Heart left ventricle (tissue), 16 donors: ENCODE data around the gene DTNA. TPM values are rescaled to one million over a fixed set of nuclear protein-coding genes. Genes with fewer than 3 reads are reported as not detected.
"Not testable (repeated sequence)": the region's sequence is repeated elsewhere in the genome, so short reads cannot be mapped to it uniquely, and the experiment has no call there.

Experiments used
- ATAC-seq, 4 donors: fragments of 200-7000 bp; cut with Tn5 transposase; one replicate each; pipeline ENCODE4 v1.9.1; 2020 to 2022; ENCODE audit warnings: moderate library complexity in 4 of 4, mild to moderate bottlenecking in 3 of 4, moderate number of reproducible peaks in 1 of 4
- DNase-seq, 5 donors: peaks; one replicate each; pipeline ENCODE4 v3.0.0-alpha.2; 2020
- H3K27ac ChIP-seq, 12 donors: fragments of 200-600 bp; sonication (generic) in 4 of 12; one replicate each; pipeline versions ENCODE4 v1.5.0 to v1.8.0; 2016 to 2022; ENCODE audit warnings: mild to moderate bottlenecking in 2 of 12
- H3K27me3 ChIP-seq, 9 donors: fragments of 200-600 bp; sonication (generic) in 2 of 9; one replicate each; pipeline versions ENCODE4 v1.5.1 to v1.8.0; 2016 to 2022; ENCODE audit warnings: mild to moderate bottlenecking in 3 of 9
- H3K36me3 ChIP-seq, 9 donors: fragments of 200-600 bp; sonication (generic) in 2 of 9; one replicate each; pipeline versions ENCODE4 v1.5.0 to v1.8.0; 2018 to 2022; ENCODE audit warnings: mild to moderate bottlenecking in 2 of 9
- H3K4me1 ChIP-seq, 12 donors: fragments of 200-600 bp; sonication (generic) in 4 of 12; one replicate each; pipeline versions ENCODE4 v1.5.0 to v1.8.0; 2016 to 2022; ENCODE audit warnings: mild to moderate bottlenecking in 3 of 12
- H3K4me3 ChIP-seq, 12 donors: fragments of 200-600 bp; sonication (generic) in 4 of 12; one replicate each; pipeline versions ENCODE4 v1.5.0 to v1.8.0; 2017 to 2022; ENCODE audit warnings: mild to moderate bottlenecking in 9 of 12, moderate library complexity in 4 of 12
- H3K9me3 ChIP-seq, 12 donors: fragments of 200-600 bp; sonication (generic) in 4 of 12; one replicate each; pipeline versions ENCODE4 v1.5.0 to v1.8.0; 2016 to 2022; ENCODE audit warnings: mild to moderate bottlenecking in 1 of 12
- POLR2A ChIP-seq, 2 donors: fragments of 450-650 bp; IDR thresholded peaks; one replicate each; pipeline ENCODE4 v1.6.1; 2017; ENCODE audit warnings: antibody characterized with exemption in 2 of 2, mild to moderate bottlenecking in 2 of 2, moderate library complexity in 2 of 2
- WGBS, 4 donors: extraction: QIAGEN DNeasy Blood & Tissue Kit in 2 of 4; methylation state at CpG; one replicate each; pipeline versions ENCODE4 v1.1.5 to v1.1.7; 2013 to 2018; 5-methylcytosine and 5-hydroxymethylcytosine counted together
- intact Hi-C, 10 donors: fragments of 100-400 bp; cut with DNase I; formaldehyde crosslinking; loops; one replicate each; pipeline versions ENCODE4 v1.11.1 to v1.14.2; 2022
- polyA plus RNA-seq, 2 donors: library from polyadenylated mRNA; stranded (reverse); fragments of 200-250 nt; gene quantifications; one replicate each; pipeline ENCODE4 v1.2.3, GENCODE V29; 2013
- total RNA-seq, 9 donors: library from RNA; depleted of rRNA in 2 of 9; stranded (reverse); fragments of >200 nt in 2 of 9; fragmentation: NEBNext Ultra II Directional in 3 of 9; extraction: Animal tissue kit (Norgen Biotek cat#: 25700) in 3 of 9; gene quantifications; one replicate each; pipeline versions ENCODE4 v1.1.0 to v1.2.4, GENCODE V29; 2016 to 2023
- TF ChIP-seq, protein P1 (sequence below), 12 donors: fragments of 200-600 bp; sonication (generic) in 4 of 12; IDR thresholded peaks; one replicate each; pipeline versions ENCODE4 v1.5.0 to v1.8.0; 2018 to 2022; ENCODE audit warnings: antibody characterized with exemption in 12 of 12, mild to moderate bottlenecking in 5 of 12
- donor health status: ischemic (EF 13 %, LVEDD 7.1; RV severe dilation, severe dysfunction).
- donor health status: healthy with polysubstance abuse.
- donor health status: DM: no; HTN: yes; CAD: no.
- donor health status: DM: no; HTN: no; CAD: no.
- donor health status: ischemic (EF 25% LVEDD 6.9; RV normal size, moderate dysfunction).
- donor health status: ischemic (EF 25% LVEDD 5.7; RV mildly dilated, moderate dysfunction).
- donor health status: healthy.
- donor health status: DM: yes; HTN: yes; CAD: no.
- donor health status: ischemic (EF 35%, LVEDD 5.7; RV mildly dilated, moderate dysfunction).
- donor health status: nonischemic (EF 11% LVEDD 7.7; RV severe dilation, severe dysfunction).
- donor health status: DM: yes; HTN: yes; CAD: no.
- donor health status: PGD.
- donor health status: ischemic (EF 29% LVEDD 5.4; RV normal size, mild dysfunction).
- donor health status: nonischemic (EF 23%, LVEDD 6.1; RV moderate dilation, normal function).

The DTNA gene
- total and polyA plus RNA-seq, 11 donors = 92.6 to 220 (median 181) TPM

GRCh38 chr18:34911661-34912384 is 201.7 kb downstream of the DTNA start:
- TF ChIP-seq POLR2A (IDR thresholded peaks at IDR 0.05) = no peak
- TF ChIP-seq, protein P1, sequence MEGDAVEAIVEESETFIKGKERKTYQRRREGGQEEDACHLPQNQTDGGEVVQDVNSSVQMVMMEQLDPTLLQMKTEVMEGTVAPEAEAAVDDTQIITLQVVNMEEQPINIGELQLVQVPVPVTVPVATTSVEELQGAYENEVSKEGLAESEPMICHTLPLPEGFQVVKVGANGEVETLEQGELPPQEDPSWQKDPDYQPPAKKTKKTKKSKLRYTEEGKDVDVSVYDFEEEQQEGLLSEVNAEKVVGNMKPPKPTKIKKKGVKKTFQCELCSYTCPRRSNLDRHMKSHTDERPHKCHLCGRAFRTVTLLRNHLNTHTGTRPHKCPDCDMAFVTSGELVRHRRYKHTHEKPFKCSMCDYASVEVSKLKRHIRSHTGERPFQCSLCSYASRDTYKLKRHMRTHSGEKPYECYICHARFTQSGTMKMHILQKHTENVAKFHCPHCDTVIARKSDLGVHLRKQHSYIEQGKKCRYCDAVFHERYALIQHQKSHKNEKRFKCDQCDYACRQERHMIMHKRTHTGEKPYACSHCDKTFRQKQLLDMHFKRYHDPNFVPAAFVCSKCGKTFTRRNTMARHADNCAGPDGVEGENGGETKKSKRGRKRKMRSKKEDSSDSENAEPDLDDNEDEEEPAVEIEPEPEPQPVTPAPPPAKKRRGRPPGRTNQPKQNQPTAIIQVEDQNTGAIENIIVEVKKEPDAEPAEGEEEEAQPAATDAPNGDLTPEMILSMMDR (IDR thresholded peaks at IDR 0.05) = no peak
- Histone ChIP-seq H3K9me3 (no peaks in the 10 kb centered on the region), H3K4me1 (peaks cover 0 to 13% (median 0%) of the 10 kb centered on the region in 12 donors), H3K27me3 (no peaks in the 10 kb centered on the region), H3K27ac (no peak overlapping the region), H3K4me3 (no peak overlapping the region), H3K36me3 (no peaks in the 10 kb centered on the region)
- intact Hi-C loops = no loop called here
- DNase-seq (no peak), ATAC-seq (no peak)
- 66 to 75% (median 70%) methylated on average over 3 of the region's 3 CpGs for WGBS, 4 donors

DNA sequence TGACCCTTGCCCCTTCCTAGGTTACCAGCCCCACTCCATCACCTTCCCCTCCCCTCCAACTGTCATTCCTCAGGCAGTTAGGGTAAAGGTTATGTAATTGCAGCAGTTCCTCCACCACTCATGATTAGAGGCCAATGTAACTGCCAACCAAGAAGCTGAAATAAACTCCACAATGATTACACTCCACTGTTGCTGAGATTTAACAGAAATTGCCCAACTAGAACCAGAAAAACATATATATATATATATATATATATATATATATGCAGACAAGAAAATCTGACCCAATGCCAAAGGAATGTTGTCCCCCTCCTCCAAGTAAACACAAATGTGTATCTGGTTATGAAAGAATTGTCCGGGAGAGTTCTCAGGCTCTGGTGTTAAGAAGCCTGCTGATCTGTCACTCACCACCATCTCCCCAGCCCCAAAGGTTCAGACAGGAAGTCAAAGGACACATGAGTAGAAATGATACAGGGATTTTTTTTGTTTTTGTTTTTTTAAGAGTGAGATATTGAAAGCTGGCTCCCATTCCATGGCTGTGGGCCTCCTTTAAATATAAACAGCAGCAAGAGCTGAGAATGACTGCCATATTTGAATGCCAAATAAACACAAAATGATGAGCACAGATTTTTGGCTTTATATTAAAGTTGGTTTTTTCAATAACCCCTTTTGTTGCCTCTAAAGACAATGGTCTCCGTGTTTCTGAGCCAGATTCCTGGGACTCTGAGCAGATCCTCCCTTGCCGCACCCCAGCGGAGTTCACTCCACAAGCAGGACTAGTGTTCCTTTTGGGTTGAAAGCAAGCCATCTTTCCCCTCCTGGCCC is 204.0 kb downstream of the DTNA start:
- H3K27me3 ChIP-seq = no peaks in the 10 kb centered on the region
- WGBS, 4 donors = 69 to 77% (median 74%) methylated on average over 4 of the region's 4 CpGs
- H3K36me3 ChIP-seq = no peaks in the 10 kb centered on the region
- intact Hi-C loops = no loop called here
- DNase-seq (no peak), ATAC-seq (no peak)
- no peak overlapping the region for H3K4me3 ChIP-seq
- no peak overlapping the region for H3K27ac ChIP-seq
- no peak for TF ChIP-seq POLR2A (IDR thresholded peaks at IDR 0.05)
- TF ChIP-seq, protein P1 (IDR thresholded peaks at IDR 0.05) = no peak
- peaks cover 0 to 13% (median 0%) of the 10 kb centered on the region in 12 donors for H3K4me1 ChIP-seq
- no peaks in the 10 kb centered on the region for H3K9me3 ChIP-seq

- no peak overlapping the region for H3K4me3 ChIP-seq
- H3K9me3 ChIP-seq = no peaks in the 10 kb centered on the region
- no peaks in the 10 kb centered on the region for H3K36me3 ChIP-seq
- intact Hi-C loops = no loop called here
- no peak overlapping the region for H3K27ac ChIP-seq
- ATAC-seq (no peak), DNase-seq (no peak)
- H3K4me1 ChIP-seq = peaks cover 0 to 6% (median 0%) of the 10 kb centered on the region in 12 donors
- TF ChIP-seq, protein P1 (IDR thresholded peaks at IDR 0.05) = no peak
- no peak for TF ChIP-seq POLR2A (IDR thresholded peaks at IDR 0.05)
- H3K27me3 ChIP-seq = no peaks in the 10 kb centered on the region
- 66 to 91% (median 82%) methylated on average over 3 of the region's 3 CpGs for WGBS, 4 donors
Measured at GRCh38 chr18:34915046-34915445, 204.9 kb downstream of the DTNA start.

DNA sequence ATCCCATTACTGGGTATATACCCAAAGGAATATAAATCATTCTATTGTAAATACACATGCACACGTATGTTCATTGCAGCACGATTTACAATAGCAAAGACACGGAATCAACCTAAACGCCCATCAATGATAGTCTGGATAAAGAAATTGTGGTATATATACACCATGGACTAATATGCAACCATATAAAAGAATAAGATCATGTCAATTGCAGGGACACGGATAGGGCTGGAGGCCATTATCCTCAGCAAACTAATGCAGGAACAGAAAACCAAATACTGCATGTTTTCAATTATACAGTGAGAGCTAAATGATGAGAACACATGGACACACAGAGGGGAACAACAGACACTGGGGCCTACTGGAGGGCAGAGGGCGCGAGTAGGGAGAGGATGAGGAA is 206.4 kb downstream of the DTNA start:
- H3K36me3 ChIP-seq, intact Hi-C loops, H3K27ac ChIP-seq, DNase-seq, H3K9me3 ChIP-seq, H3K4me3 ChIP-seq, ATAC-seq, H3K4me1 ChIP-seq, H3K27me3 ChIP-seq: not testable (repeated sequence)
- WGBS, 4 donors = 94 to 99% (median 95%) methylated on average over 7 of the region's 7 CpGs
